Endothelial cell of umbilical vein (primary cell): ENCODE results near the gene DCAF12. TPM values are rescaled to one million over a fixed set of nuclear protein-coding genes. Genes with fewer than 3 reads are reported as not detected.

ENCODE experiments used
- BruUV-seq: library from RNA; stranded (reverse); fragments of 400-500 nt; replicated peaks from 2 replicates; lab custom pipeline; 2021; lab: Mats Ljungman, UMichigan
- CTCF ChIA-PET: fragments of 300-600, 350-600 bp; sonication (Branson Sonifier 250); formaldehyde crosslinking; loops from one replicate; lab custom pipeline; 2021; ENCODE audit warnings: antibody characterized with exemption, inconsistent platforms; lab: Charles Lee
- POLR2A ChIA-PET: fragments of 300-600, 350-600 bp; sonication (Branson Sonifier 250); formaldehyde crosslinking; loops from one replicate; lab custom pipeline; 2021; ENCODE audit warnings: antibody characterized with exemption, inconsistent platforms; lab: Charles Lee
- DNase-seq: peaks from one replicate; pipeline ENCODE4 v3.0.0-alpha.2; 2011; ENCODE audit warnings: low read depth, low spot score
- FAIRE-seq: peaks from 2 replicates; lab custom pipeline; 2011; peaks lifted over from hg19 to GRCh38; lab: Jason Lieb, UNC
- H2AFZ ChIP-seq: 2 replicates; pipeline ENCODE4 v1.6.0; 2012; ENCODE audit warnings: low read depth, low read length, control low read depth, inconsistent platforms
- H3K27ac ChIP-seq: 2 replicates; pipeline ENCODE4 v1.5.1; 2011; ENCODE audit warnings: low read depth, mild to moderate bottlenecking, control low read depth, low read length, moderate library complexity; ENCODE audit not compliant: insufficient read depth
- H3K27me3 ChIP-seq, 2 experiments: 2 replicates each; pipeline versions ENCODE4 v1.6.0 to v1.6.1; 2011; ENCODE audit warnings: low read length in 2 of 2, mixed read lengths in 1 of 2; ENCODE audit not compliant: control insufficient read depth in 2 of 2, insufficient read depth in 2 of 2
- H3K36me3 ChIP-seq, 2 experiments: 2 replicates in 1 of 2; 3 replicates in 1 of 2; pipeline ENCODE4 v1.5.1; 2011; ENCODE audit warnings: low read length in 2 of 2, mild to moderate bottlenecking in 1 of 2, moderate library complexity in 1 of 2; ENCODE audit not compliant: control insufficient read depth in 2 of 2, insufficient read depth in 2 of 2; ENCODE audit errors: extremely low read depth in 1 of 2
- H3K4me1 ChIP-seq: 3 replicates; pipeline ENCODE4 v1.5.1; 2011; ENCODE audit warnings: mild to moderate bottlenecking, low read length; ENCODE audit not compliant: control insufficient read depth, insufficient read depth; ENCODE audit errors: extremely low read depth
- H3K4me2 ChIP-seq: 2 replicates; pipeline ENCODE4 v1.6.1; 2011; ENCODE audit warnings: low read length, control low read depth, mixed read lengths; ENCODE audit not compliant: insufficient read depth
- H3K4me3 ChIP-seq, 3 experiments: fragments of 200-600 bp in 1 of 3; sonication (generic), shearing (Covaris generic) in 1 of 3; replicated peaks in 1 of 3; 2 replicates each; pipeline ENCODE4 v1.5.1; 2011 to 2016; ENCODE audit warnings: control low read depth in 3 of 3, low read length in 3 of 3, mild to moderate bottlenecking in 2 of 3, inconsistent platforms in 1 of 3, low read depth in 1 of 3, moderate library complexity in 1 of 3; ENCODE audit not compliant: insufficient read depth in 1 of 3
- H3K79me2 ChIP-seq: 2 replicates; pipeline ENCODE4 v1.6.0; 2012; ENCODE audit warnings: low read length, inconsistent platforms; ENCODE audit not compliant: control insufficient read depth, insufficient read depth
- H3K9ac ChIP-seq: replicated peaks from 2 replicates; pipeline ENCODE3; 2011; ENCODE audit warnings: low read length, control low read depth; ENCODE audit not compliant: insufficient read depth; ENCODE audit errors: extremely low read depth
- H3K9me1 ChIP-seq: replicated peaks from 3 replicates; pipeline ENCODE4 v1.6.0; 2011; ENCODE audit warnings: mild to moderate bottlenecking, low read length; ENCODE audit not compliant: control insufficient read depth, insufficient read depth; ENCODE audit errors: extremely low read depth
- H3K9me3 ChIP-seq: replicated peaks from 2 replicates; pipeline ENCODE4 v1.5.1; 2012; ENCODE audit warnings: low read length, inconsistent platforms; ENCODE audit not compliant: control insufficient read depth, insufficient read depth
- H4K20me1 ChIP-seq: replicated peaks from 2 replicates; pipeline ENCODE3; 2011; ENCODE audit warnings: mild to moderate bottlenecking, low read length; ENCODE audit not compliant: control insufficient read depth, insufficient read depth; ENCODE audit errors: extremely low read depth
- EZH2 ChIP-seq: IDR thresholded peaks from 2 replicates; pipeline ENCODE4 v1.6.1; 2012; ENCODE audit warnings: borderline replicate concordance, low read depth, mild to moderate bottlenecking, moderate library complexity, low read length, inconsistent platforms; ENCODE audit not compliant: severe bottlenecking
- FOS ChIP-seq: IDR thresholded peaks from 2 replicates; pipeline ENCODE4 v1.6.1; 2011; ENCODE audit warnings: mild to moderate bottlenecking, low read length, moderate library complexity, borderline replicate concordance; ENCODE audit not compliant: insufficient read depth
- GATA2 ChIP-seq: IDR thresholded peaks from 2 replicates; pipeline ENCODE4 v1.7.0; 2011; ENCODE audit warnings: low read depth, mild to moderate bottlenecking, moderate library complexity, mixed read lengths, low read length; ENCODE audit not compliant: insufficient read length, insufficient read depth
- JUN ChIP-seq: IDR thresholded peaks from 2 replicates; pipeline ENCODE4 v1.6.1; 2011; ENCODE audit warnings: borderline replicate concordance, low read depth; ENCODE audit not compliant: insufficient read length, insufficient read depth
- MYC ChIP-seq: IDR thresholded peaks from one replicate; pipeline ENCODE4 v1.6.1; 2011; ENCODE audit warnings: mild to moderate bottlenecking, low read depth, low read length
- POLR2A ChIP-seq: IDR thresholded peaks from 2 replicates; pipeline ENCODE4 v1.6.1; 2012; ENCODE audit warnings: low read depth, mild to moderate bottlenecking, control low read depth, low read length
- POLR2AphosphoS5 ChIP-seq: IDR thresholded peaks from 2 replicates; pipeline ENCODE4 v1.6.1; 2012; ENCODE audit warnings: low read depth, mild to moderate bottlenecking, control low read depth, low read length, moderate library complexity; ENCODE audit not compliant: insufficient read depth
- dilution Hi-C: fragments of 300-500 bp; cut with MboI; formaldehyde crosslinking; loops from one replicate; pipeline ENCODE4 v1.15.0; 2019; ENCODE audit warnings: low sequenced_read_pairs; ENCODE audit not compliant: extremely low pct_ligation_motif_present
- intact Hi-C: fragments of 100-400 bp; cut with micrococcal nuclease; formaldehyde crosslinking; loops from one replicate; pipeline ENCODE4 v1.10.0; 2022
- polyA plus RNA-seq, 4 experiments: library from polyadenylated mRNA; depleted of rRNA in 3 of 4; stranded (reverse) in 3 of 4; unstranded in 1 of 4; fragments of >200 nt; gene quantifications; 2 replicates each; pipeline versions ENCODE4 v1.2.1 to v1.2.3, GENCODE V29; 2011 to 2012; ENCODE audit warnings: missing spikeins in 1 of 4
- total RNA-seq: library from RNA; stranded (reverse); gene quantifications from 2 replicates; pipeline ENCODE4 v1.2.3, GENCODE V29; 2021
- TF ChIP-seq, protein P1 (sequence below), 2 donors: IDR thresholded peaks; 1 replicate in 1 of 2; 2 replicates in 1 of 2; pipeline ENCODE4 v1.5.1; 2011; ENCODE audit warnings: low read length in 2 of 2, mild to moderate bottlenecking in 2 of 2, moderate library complexity in 2 of 2, control low read depth in 1 of 2, inconsistent platforms in 1 of 2, low read depth in 1 of 2; ENCODE audit not compliant: insufficient read depth in 1 of 2; ENCODE audit errors: extremely low read depth in 1 of 2
- TF ChIP-seq, protein P2 (sequence below): IDR thresholded peaks from 2 replicates; pipeline ENCODE4 v1.6.1; 2011; ENCODE audit not compliant: insufficient read depth, insufficient read length

The DCAF12 gene
- total and polyA plus RNA-seq, 2 donors (not counting 3 experiments of a cell fraction or from before 2014, with no cell fraction given), result 26.2 to 28.4 TPM

DNA sequence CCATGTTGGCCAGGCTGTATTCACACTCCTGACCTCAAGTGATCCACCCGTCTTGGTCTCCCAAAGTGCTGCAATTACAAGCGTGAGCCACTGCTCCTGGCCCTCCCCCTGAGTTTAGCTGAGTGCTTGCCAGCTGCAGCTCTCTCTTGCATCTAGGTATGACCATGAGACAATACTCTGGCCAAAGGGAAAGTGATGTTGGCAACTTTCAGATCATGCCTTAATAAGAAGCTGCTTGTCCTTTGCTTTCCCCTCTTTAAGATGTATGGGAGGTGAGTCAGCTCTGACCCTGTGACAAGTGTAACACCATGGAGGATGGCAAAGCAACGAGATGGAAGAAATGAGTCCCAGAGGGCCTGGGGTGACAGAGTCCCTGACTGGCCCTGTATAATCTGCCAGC, 18.7 kb upstream of the DCAF12 start:
- H3K79me2 ChIP-seq, result no peaks in the 10 kb centered on the region
- no peaks in the 10 kb centered on the region for H3K9me1 ChIP-seq
- no peak overlapping the region for H3K9ac ChIP-seq
- H4K20me1 ChIP-seq, result no peaks in the 10 kb centered on the region
- DNase-seq (no peak), FAIRE-seq (no peak)
- intact Hi-C loops, result no loop called here
- no TSS peak for BruUV-seq
- no peaks in the 10 kb centered on the region for H3K4me1 ChIP-seq
- no peak overlapping the region for H3K4me2 ChIP-seq
- no peak overlapping the region for H3K27ac ChIP-seq
- H3K27me3 ChIP-seq, result peaks cover 0 to 2% of the 10 kb centered on the region in 2 experiments
- dilution Hi-C loops, result no loop called here
- H3K9me3 ChIP-seq, result no peaks in the 10 kb centered on the region
- TF ChIP-seq POLR2A (no peak), POLR2AphosphoS5 (no peak), EZH2 (no peak), FOS (no peak), JUN (no peak), GATA2 (no peak), MYC (no peak)
- TF ChIP-seq, protein P1, sequence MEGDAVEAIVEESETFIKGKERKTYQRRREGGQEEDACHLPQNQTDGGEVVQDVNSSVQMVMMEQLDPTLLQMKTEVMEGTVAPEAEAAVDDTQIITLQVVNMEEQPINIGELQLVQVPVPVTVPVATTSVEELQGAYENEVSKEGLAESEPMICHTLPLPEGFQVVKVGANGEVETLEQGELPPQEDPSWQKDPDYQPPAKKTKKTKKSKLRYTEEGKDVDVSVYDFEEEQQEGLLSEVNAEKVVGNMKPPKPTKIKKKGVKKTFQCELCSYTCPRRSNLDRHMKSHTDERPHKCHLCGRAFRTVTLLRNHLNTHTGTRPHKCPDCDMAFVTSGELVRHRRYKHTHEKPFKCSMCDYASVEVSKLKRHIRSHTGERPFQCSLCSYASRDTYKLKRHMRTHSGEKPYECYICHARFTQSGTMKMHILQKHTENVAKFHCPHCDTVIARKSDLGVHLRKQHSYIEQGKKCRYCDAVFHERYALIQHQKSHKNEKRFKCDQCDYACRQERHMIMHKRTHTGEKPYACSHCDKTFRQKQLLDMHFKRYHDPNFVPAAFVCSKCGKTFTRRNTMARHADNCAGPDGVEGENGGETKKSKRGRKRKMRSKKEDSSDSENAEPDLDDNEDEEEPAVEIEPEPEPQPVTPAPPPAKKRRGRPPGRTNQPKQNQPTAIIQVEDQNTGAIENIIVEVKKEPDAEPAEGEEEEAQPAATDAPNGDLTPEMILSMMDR (IDR thresholded peaks at IDR 0.05; ENCODE audit: extremely low read depth in 1 of 2, insufficient read depth in 1 of 2, low read depth in 1 of 2, low read length in 2 of 2), result no peak
- TF ChIP-seq, protein P2, sequence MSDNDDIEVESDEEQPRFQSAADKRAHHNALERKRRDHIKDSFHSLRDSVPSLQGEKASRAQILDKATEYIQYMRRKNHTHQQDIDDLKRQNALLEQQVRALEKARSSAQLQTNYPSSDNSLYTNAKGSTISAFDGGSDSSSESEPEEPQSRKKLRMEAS, result no peak
- H3K4me3 ChIP-seq, result no peak overlapping the region
- H2AFZ ChIP-seq, result no peak overlapping the region
- no peaks in the 10 kb centered on the region for H3K36me3 ChIP-seq
- ChIA-PET POLR2A (interaction anchor here (0.7 kb wide), 1 partner anchor 25 kb away, joined by 4 read pairs; no protein-coding TSS in a partner anchor), CTCF (interaction anchor here (0.6 to 1.0 kb wide), 2 partner anchors 26 to 202 kb away, joined by 3 to 4 read pairs; no protein-coding TSS in a partner anchor)
